Right hindlimb (tissue), 1 donor: ENCODE results near the gene ZNF48.

Experiments used
- DNase-seq: peaks from one replicate; pipeline ENCODE4 v3.0.0-alpha.2; 2018

Gene ZNF48

GRCh38 chr16:30407804-30408534 lies 12.7 kb downstream of the ZNF48 start:
- DNase-seq = peak; percentile 77

GRCh38 chr16:30409125-30410060 lies 14.2 kb downstream of the ZNF48 start:
- DNase-seq = peak; percentile 93

GRCh38 chr16:30413112-30413806 lies 18.0 kb downstream of the ZNF48 start:
- DNase-seq = no peak

GRCh38 chr16:30414159-30414558 lies 18.9 kb downstream of the ZNF48 start:
- no peak for DNase-seq

GRCh38 chr16:30416047-30416603 lies 20.9 kb downstream of the ZNF48 start:
- no peak for DNase-seq

GRCh38 chr16:30416624-30417528 lies 21.7 kb downstream of the ZNF48 start:
- no peak for DNase-seq

- DNase-seq = peak; percentile 90
Observed at GRCh38 chr16:30417529-30418349, 22.5 kb downstream of the ZNF48 start.

GRCh38 chr16:30418350-30419181 lies 23.3 kb downstream of the ZNF48 start:
- DNase-seq = no peak

GRCh38 chr16:30421010-30421409 lies 25.8 kb downstream of the ZNF48 start:
- no peak for DNase-seq

- DNase-seq = no peak
Observed at GRCh38 chr16:30428055-30428454, 32.8 kb downstream of the ZNF48 start.

- no peak for DNase-seq
Observed at GRCh38 chr16:30429418-30429677, 34.1 kb downstream of the ZNF48 start.

GRCh38 chr16:30429678-30430427 lies 34.6 kb downstream of the ZNF48 start, which contains the start of gene DCTPP1:
Gene DCTPP1, minus strand, starts transcription at chr16:30430030. Its CDS starts 50 bp downstream, at chr16:30429980.
- peak; percentile 96 for DNase-seq

GRCh38 chr16:30430428-30430970 lies 35.3 kb downstream of the ZNF48 start:
- DNase-seq = no peak

- DNase-seq = no peak
Observed at GRCh38 chr16:30434852-30435251, 39.6 kb downstream of the ZNF48 start.

GRCh38 chr16:30437511-30438046 lies 42.4 kb downstream of the ZNF48 start:
- no peak for DNase-seq

GRCh38 chr16:30438835-30439234 lies 43.6 kb downstream of the ZNF48 start:
- DNase-seq = no peak

GRCh38 chr16:30439720-30440348 lies 44.6 kb downstream of the ZNF48 start:
- DNase-seq = no peak

GRCh38 chr16:30443631-30444030 lies 48.4 kb downstream of the ZNF48 start:
- DNase-seq = no peak
